SK-N-SH treated with all-trans-retinoic acid at 6 μM for 48 hours (cell line): ENCODE measurements around the gene CSRP2.

Experiments used
- ARNTL ChIP-seq: fragments of 450-650 bp; formaldehyde crosslinking; IDR thresholded peaks from 2 replicates; pipeline ENCODE4 v1.5.0; 2020; ENCODE audit warnings: low read depth, mild to moderate bottlenecking, moderate library complexity, borderline replicate concordance
- BACH2 ChIP-seq: fragments of 250-450 bp; sonication (Bioruptor Pico); IDR thresholded peaks from 2 replicates; pipeline ENCODE4 v1.9.0; 2021; ENCODE audit warnings: mild to moderate bottlenecking, borderline replicate concordance
- CREB5 ChIP-seq: fragments of 250-450 bp; sonication (Bioruptor Pico); IDR thresholded peaks from 2 replicates; pipeline ENCODE4 v1.5.1; 2020; ENCODE audit warnings: low read depth, mild to moderate bottlenecking, moderate library complexity
- GLIS3 ChIP-seq: fragments of 250-450 bp; sonication (Bioruptor Pico); IDR thresholded peaks from 2 replicates; pipeline ENCODE4 v1.5.0; 2020; ENCODE audit warnings: mild to moderate bottlenecking, moderate library complexity
- ISL1 ChIP-seq: fragments of 250-450 bp; sonication (Bioruptor Pico); IDR thresholded peaks from 2 replicates; pipeline ENCODE4 v2.1.2; 2022; ENCODE audit warnings: mild to moderate bottlenecking, moderate library complexity
- PATZ1 ChIP-seq: fragments of 250-450 bp; sonication (Bioruptor Pico); IDR thresholded peaks from 2 replicates; pipeline ENCODE4 v1.8.0; 2020; ENCODE audit warnings: mild to moderate bottlenecking, moderate library complexity, borderline replicate concordance
- RARB ChIP-seq: fragments of 250-450 bp; sonication (Bioruptor Pico); IDR thresholded peaks from 2 replicates; pipeline ENCODE4 v1.8.0; 2021; ENCODE audit warnings: mild to moderate bottlenecking, moderate library complexity
- SNAI2 ChIP-seq: fragments of 250-450 bp; sonication (Bioruptor Pico); IDR thresholded peaks from 2 replicates; pipeline ENCODE4 v1.5.0; 2020; ENCODE audit warnings: mild to moderate bottlenecking, moderate library complexity
- TSHZ2 ChIP-seq: fragments of 250-450 bp; sonication (Bioruptor Pico); IDR thresholded peaks from 2 replicates; pipeline ENCODE4 v1.5.0; 2020; ENCODE audit warnings: mild to moderate bottlenecking, moderate library complexity
- ZC3H10 ChIP-seq: fragments of 250-450 bp; sonication (Bioruptor Pico); IDR thresholded peaks from 2 replicates; pipeline ENCODE4 v1.5.1; 2021; ENCODE audit warnings: mild to moderate bottlenecking, moderate library complexity
- ZNF70 ChIP-seq: fragments of 450-650 bp; formaldehyde crosslinking; IDR thresholded peaks from 2 replicates; pipeline ENCODE4 v1.5.0; 2020; ENCODE audit warnings: mild to moderate bottlenecking, moderate library complexity

GRCh38 chr12:76891609-76892008 is 12.8 kb upstream of the CSRP2 start:
- TF ChIP-seq CREB5 (CRISPR knock-in tag), result no peak
- no peak for TF ChIP-seq BACH2 (CRISPR knock-in tag)
- TF ChIP-seq TSHZ2 (CRISPR knock-in tag), result no peak
- TF ChIP-seq ISL1 (CRISPR knock-in tag), result no peak
- no peak for TF ChIP-seq PATZ1 (CRISPR knock-in tag)
- TF ChIP-seq ARNTL (CRISPR knock-in tag), result no peak
- no peak for TF ChIP-seq ZNF70
- no peak for TF ChIP-seq RARB (CRISPR knock-in tag)
- TF ChIP-seq SNAI2 (CRISPR knock-in tag), result no peak
- no peak for TF ChIP-seq GLIS3 (CRISPR knock-in tag)
- TF ChIP-seq ZC3H10 (CRISPR knock-in tag), result no peak
